ENCODE results near the gene TNRC6B. TPM values are rescaled to one million over a fixed set of nuclear protein-coding genes. Genes with fewer than 3 reads are reported as not detected.
"Not testable (repeated sequence)": the region's sequence is repeated elsewhere in the genome, so short reads cannot be mapped to it uniquely, and the experiment has no call there.

TNRC6B gene
- polyA plus RNA-seq, 1 donor from 2014 or later: 7.6 TPM

GRCh38 chr22:40222979-40223378, 45.3 kb downstream of the TNRC6B start:
- not testable (repeated sequence) for H3F3A ChIP-seq (ENCODE audit: insufficient read depth, low read length, poor library complexity, severe bottlenecking); H3K27me3 ChIP-seq (ENCODE audit: insufficient read depth, low read depth, low read length); H3K9me2 ChIP-seq (ENCODE audit: insufficient read depth, low read length); H3K36me3 ChIP-seq (ENCODE audit: insufficient read depth, low read length); H3K9me3 ChIP-seq (ENCODE audit: low read length); H2AFZ ChIP-seq (ENCODE audit: low read depth, low read length); H3K27ac ChIP-seq (ENCODE audit: low read length); H3K9ac ChIP-seq (ENCODE audit: low read length); H3K4me3 ChIP-seq (ENCODE audit: low read length); H3K4me2 ChIP-seq (ENCODE audit: low read length)
- H3K79me2 ChIP-seq (replicated peaks; ENCODE audit: insufficient read depth, low read length): peaks cover 86% of the 10 kb centered on the region
- H4K20me1 ChIP-seq (ENCODE audit: insufficient read depth): peaks cover 16% of the 10 kb centered on the region

GRCh38 chr22:40224702-40225101, 47.0 kb downstream of the TNRC6B start:
- no peak for TF ChIP-seq EP300 (conservative IDR thresholded peaks at IDR 0.05; ENCODE audit: poor library complexity, severe bottlenecking)
- no peak for TF ChIP-seq TAF1 (IDR thresholded peaks at IDR 0.05; ENCODE audit: low read depth)
- no peak for TF ChIP-seq MXI1 (conservative IDR thresholded peaks at IDR 0.05; ENCODE audit: poor library complexity, severe bottlenecking)
- no peak for TF ChIP-seq SMC3 (conservative IDR thresholded peaks at IDR 0.05; ENCODE audit: poor library complexity)
- TF ChIP-seq EZH2 (IDR thresholded peaks at IDR 0.05; ENCODE audit: borderline replicate concordance, insufficient read depth, low read length, poor library complexity, severe bottlenecking): no peak
- no peak for TF ChIP-seq RAD21 (conservative IDR thresholded peaks at IDR 0.05)
- no peak for TF ChIP-seq REST (IDR thresholded peaks at IDR 0.05; ENCODE audit: borderline replicate concordance)
- TF ChIP-seq POLR2AphosphoS5 (IDR thresholded peaks at IDR 0.05): no peak
- TF ChIP-seq CTCF (IDR thresholded peaks at IDR 0.05; ENCODE audit: poor library complexity, severe bottlenecking): no peak
- Histone ChIP-seq H3K9me2 (ENCODE audit: insufficient read depth, low read length) (no peaks in the 10 kb centered on the region), H3K4me3 (ENCODE audit: low read length) (no peak overlapping the region), H3K27ac (ENCODE audit: low read length) (no peak overlapping the region), H3K36me3 (ENCODE audit: insufficient read depth, low read length) (no peaks in the 10 kb centered on the region), H3K9me3 (ENCODE audit: low read length) (no peaks in the 10 kb centered on the region), H4K20me1 (ENCODE audit: insufficient read depth) (peaks cover 16% of the 10 kb centered on the region), H3K27me3 (ENCODE audit: insufficient read depth, low read depth, low read length) (no peaks in the 10 kb centered on the region), H3K9ac (ENCODE audit: low read length) (no peak overlapping the region), H2AFZ (ENCODE audit: low read depth, low read length) (no peak overlapping the region), H3K79me2 (replicated peaks; ENCODE audit: insufficient read depth, low read length) (peaks cover 81% of the 10 kb centered on the region), H3K4me2 (ENCODE audit: low read length) (no peak overlapping the region), H3F3A (ENCODE audit: insufficient read depth, low read length, poor library complexity, severe bottlenecking) (no peaks in the 10 kb centered on the region)

GRCh38 chr22:40226620-40227019, 48.9 kb downstream of the TNRC6B start:
- H3K9ac ChIP-seq (ENCODE audit: low read length): no peak overlapping the region
- peaks cover 80% of the 10 kb centered on the region for H3K79me2 ChIP-seq (replicated peaks; ENCODE audit: insufficient read depth, low read length)
- no peaks in the 10 kb centered on the region for H3K27me3 ChIP-seq (ENCODE audit: insufficient read depth, low read depth, low read length)
- no peaks in the 10 kb centered on the region for H3K9me3 ChIP-seq (ENCODE audit: low read length)
- no peak overlapping the region for H3K4me2 ChIP-seq (ENCODE audit: low read length)
- H3F3A ChIP-seq (ENCODE audit: insufficient read depth, low read length, poor library complexity, severe bottlenecking): peaks cover 6% of the 10 kb centered on the region
- TF ChIP-seq TAF1 (IDR thresholded peaks at IDR 0.05; ENCODE audit: low read depth) (no peak), EP300 (conservative IDR thresholded peaks at IDR 0.05; ENCODE audit: poor library complexity, severe bottlenecking) (no peak), SMC3 (conservative IDR thresholded peaks at IDR 0.05; ENCODE audit: poor library complexity) (no peak), MXI1 (conservative IDR thresholded peaks at IDR 0.05; ENCODE audit: poor library complexity, severe bottlenecking) (no peak), EZH2 (IDR thresholded peaks at IDR 0.05; ENCODE audit: borderline replicate concordance, insufficient read depth, low read length, poor library complexity, severe bottlenecking) (no peak), REST (IDR thresholded peaks at IDR 0.05; ENCODE audit: borderline replicate concordance) (no peak), POLR2AphosphoS5 (IDR thresholded peaks at IDR 0.05) (no peak), RAD21 (conservative IDR thresholded peaks at IDR 0.05) (no peak), CTCF (IDR thresholded peaks at IDR 0.05; ENCODE audit: poor library complexity, severe bottlenecking) (no peak)
- H3K9me2 ChIP-seq (ENCODE audit: insufficient read depth, low read length): no peaks in the 10 kb centered on the region
- H3K27ac ChIP-seq (ENCODE audit: low read length): no peak overlapping the region
- peaks cover 9% of the 10 kb centered on the region for H4K20me1 ChIP-seq (ENCODE audit: insufficient read depth)
- H2AFZ ChIP-seq (ENCODE audit: low read depth, low read length): no peak overlapping the region
- no peaks in the 10 kb centered on the region for H3K36me3 ChIP-seq (ENCODE audit: insufficient read depth, low read length)
- H3K4me3 ChIP-seq (ENCODE audit: low read length): no peak overlapping the region

All from neural cell (in vitro differentiated cells).